Nephron (organoid): ENCODE results near the gene CHST11.

ENCODE experiments used
- H3K27ac Mint-ChIP-seq, 3 experiments: 2 replicates each; pipeline ENCODE4 v1.8.0; 2020; ENCODE audit warnings: mixed read lengths in 3 of 3, mild to moderate bottlenecking in 2 of 3, moderate library complexity in 1 of 3
- H3K27me3 Mint-ChIP-seq: 2 replicates; pipeline ENCODE4 v1.8.0; 2021; ENCODE audit warnings: low read depth, mild to moderate bottlenecking, moderate library complexity, mixed read lengths
- H3K36me3 Mint-ChIP-seq: 2 replicates; pipeline ENCODE4 v1.8.0; 2020; ENCODE audit warnings: low read depth, mixed read lengths
- H3K4me1 Mint-ChIP-seq: 2 replicates; pipeline ENCODE4 v1.8.0; 2020; ENCODE audit warnings: mixed read lengths
- H3K4me3 Mint-ChIP-seq, 3 experiments: 2 replicates each; pipeline ENCODE4 v1.8.0; 2020; ENCODE audit warnings: mild to moderate bottlenecking in 3 of 3, mixed read lengths in 3 of 3, moderate library complexity in 2 of 3
- H3K9me3 Mint-ChIP-seq: 2 replicates; pipeline ENCODE4 v1.8.0; 2020; ENCODE audit warnings: mixed read lengths
- TF ChIP-seq, protein P1 (sequence below), 3 experiments: fragments of 200-600 bp; sonication (generic); IDR thresholded peaks; one replicate each; pipeline ENCODE4 v1.5.0; 2021; ENCODE audit warnings: antibody characterized with exemption in 3 of 3; ENCODE audit not compliant: unreplicated experiment in 3 of 3

The CHST11 gene

DNA sequence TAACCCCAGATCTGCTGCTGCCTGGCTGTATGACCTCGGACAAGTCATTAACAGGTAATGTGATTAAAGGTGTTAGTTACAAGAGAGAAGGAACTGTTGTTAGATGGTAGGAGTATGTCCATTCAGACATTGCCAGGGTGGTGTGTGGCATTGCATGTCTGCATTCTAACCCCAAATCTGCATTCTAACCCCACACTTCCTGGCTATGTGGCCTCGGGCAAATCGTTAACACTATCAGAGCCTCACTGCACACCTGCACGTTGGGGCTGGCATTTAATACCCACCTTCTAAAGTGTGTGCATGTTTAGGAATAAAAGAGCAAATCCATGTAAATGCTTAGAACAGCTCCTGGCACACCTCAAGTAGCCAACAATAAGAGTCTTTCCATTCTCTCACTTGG is 46.4 kb downstream of the CHST11 start:
- Mint-ChIP-seq H3K4me1 (peaks cover 65% of the 10 kb centered on the region), H3K36me3 (no peaks in the 10 kb centered on the region), H3K27ac (no peak overlapping the region), H3K4me3 (no peak overlapping the region), H3K27me3 (peaks cover 6% of the 10 kb centered on the region), H3K9me3 (peaks cover 6% of the 10 kb centered on the region)
- TF ChIP-seq, protein P1, sequence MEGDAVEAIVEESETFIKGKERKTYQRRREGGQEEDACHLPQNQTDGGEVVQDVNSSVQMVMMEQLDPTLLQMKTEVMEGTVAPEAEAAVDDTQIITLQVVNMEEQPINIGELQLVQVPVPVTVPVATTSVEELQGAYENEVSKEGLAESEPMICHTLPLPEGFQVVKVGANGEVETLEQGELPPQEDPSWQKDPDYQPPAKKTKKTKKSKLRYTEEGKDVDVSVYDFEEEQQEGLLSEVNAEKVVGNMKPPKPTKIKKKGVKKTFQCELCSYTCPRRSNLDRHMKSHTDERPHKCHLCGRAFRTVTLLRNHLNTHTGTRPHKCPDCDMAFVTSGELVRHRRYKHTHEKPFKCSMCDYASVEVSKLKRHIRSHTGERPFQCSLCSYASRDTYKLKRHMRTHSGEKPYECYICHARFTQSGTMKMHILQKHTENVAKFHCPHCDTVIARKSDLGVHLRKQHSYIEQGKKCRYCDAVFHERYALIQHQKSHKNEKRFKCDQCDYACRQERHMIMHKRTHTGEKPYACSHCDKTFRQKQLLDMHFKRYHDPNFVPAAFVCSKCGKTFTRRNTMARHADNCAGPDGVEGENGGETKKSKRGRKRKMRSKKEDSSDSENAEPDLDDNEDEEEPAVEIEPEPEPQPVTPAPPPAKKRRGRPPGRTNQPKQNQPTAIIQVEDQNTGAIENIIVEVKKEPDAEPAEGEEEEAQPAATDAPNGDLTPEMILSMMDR (IDR thresholded peaks at IDR 0.05; ENCODE audit: unreplicated experiment in 3 of 3): no peak

DNA sequence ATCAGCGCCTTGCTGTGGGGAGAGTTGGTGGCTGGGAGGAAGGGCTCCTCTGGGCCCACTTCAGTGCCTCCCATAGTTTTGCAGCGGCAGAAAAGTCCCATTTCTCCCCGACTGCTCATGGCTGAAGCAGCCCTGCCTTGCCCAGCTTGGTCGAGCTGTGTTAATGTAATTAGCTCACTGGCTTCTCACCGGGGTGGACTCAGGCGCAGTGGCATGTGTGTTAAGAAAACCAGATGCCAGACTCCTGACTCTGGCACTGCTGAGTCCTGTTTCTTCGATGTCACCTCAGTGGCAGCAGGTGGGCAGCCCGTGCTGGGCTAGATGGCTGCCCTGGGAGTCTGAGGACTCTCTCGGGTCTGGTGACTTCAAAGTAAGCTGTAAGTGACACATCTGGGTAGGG is 47.4 kb downstream of the CHST11 start:
- H3K27ac Mint-ChIP-seq: no peak overlapping the region
- H3K9me3 Mint-ChIP-seq: peaks cover 7% of the 10 kb centered on the region
- TF ChIP-seq, protein P1 (IDR thresholded peaks at IDR 0.05; ENCODE audit: unreplicated experiment in 3 of 3): no peak
- H3K36me3 Mint-ChIP-seq: peaks cover 4% of the 10 kb centered on the region
- H3K27me3 Mint-ChIP-seq: peaks cover 6% of the 10 kb centered on the region
- no peak overlapping the region for H3K4me3 Mint-ChIP-seq
- H3K4me1 Mint-ChIP-seq: peaks cover 56% of the 10 kb centered on the region

DNA sequence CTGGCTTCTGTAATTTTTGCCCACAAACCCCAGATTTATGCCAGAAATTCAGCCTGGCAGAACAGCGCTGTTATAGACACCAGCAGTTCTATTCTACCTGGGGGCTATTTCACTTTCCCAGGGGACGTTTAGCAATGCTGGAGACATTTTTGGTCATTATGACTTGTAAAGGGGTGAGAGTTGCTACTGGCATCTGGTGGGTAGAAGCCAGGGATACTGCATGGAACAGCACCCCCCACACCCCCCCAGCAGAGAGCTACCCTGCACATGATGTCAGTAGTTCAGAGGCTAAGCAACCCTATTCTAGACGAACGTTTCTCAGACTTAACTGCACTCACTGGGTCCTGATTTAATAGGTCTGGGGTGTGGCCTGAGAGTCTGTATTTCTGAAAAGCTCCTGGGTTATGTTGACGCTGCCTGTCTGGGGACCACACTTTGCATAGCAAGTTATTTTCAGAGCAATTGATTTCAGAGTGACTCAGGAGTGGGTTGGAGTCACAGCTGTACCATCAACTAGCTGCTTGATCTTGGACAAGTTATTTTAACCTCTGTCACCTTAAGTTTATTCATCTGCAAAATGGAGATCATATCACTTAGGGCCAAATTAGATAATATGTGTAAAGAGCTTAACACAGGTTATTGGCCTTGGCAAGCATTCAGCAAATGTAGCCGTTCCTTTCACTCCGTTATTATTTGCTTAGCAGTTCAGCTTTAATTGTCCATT is 48.5 kb downstream of the CHST11 start:
- H3K27me3 Mint-ChIP-seq: peaks cover 6% of the 10 kb centered on the region
- peaks cover 4% of the 10 kb centered on the region for H3K36me3 Mint-ChIP-seq
- H3K27ac Mint-ChIP-seq: no peak overlapping the region
- peaks cover 7% of the 10 kb centered on the region for H3K9me3 Mint-ChIP-seq
- H3K4me3 Mint-ChIP-seq: no peak overlapping the region
- TF ChIP-seq, protein P1 (IDR thresholded peaks at IDR 0.05; ENCODE audit: unreplicated experiment in 3 of 3): no peak
- H3K4me1 Mint-ChIP-seq: peaks cover 52% of the 10 kb centered on the region

DNA sequence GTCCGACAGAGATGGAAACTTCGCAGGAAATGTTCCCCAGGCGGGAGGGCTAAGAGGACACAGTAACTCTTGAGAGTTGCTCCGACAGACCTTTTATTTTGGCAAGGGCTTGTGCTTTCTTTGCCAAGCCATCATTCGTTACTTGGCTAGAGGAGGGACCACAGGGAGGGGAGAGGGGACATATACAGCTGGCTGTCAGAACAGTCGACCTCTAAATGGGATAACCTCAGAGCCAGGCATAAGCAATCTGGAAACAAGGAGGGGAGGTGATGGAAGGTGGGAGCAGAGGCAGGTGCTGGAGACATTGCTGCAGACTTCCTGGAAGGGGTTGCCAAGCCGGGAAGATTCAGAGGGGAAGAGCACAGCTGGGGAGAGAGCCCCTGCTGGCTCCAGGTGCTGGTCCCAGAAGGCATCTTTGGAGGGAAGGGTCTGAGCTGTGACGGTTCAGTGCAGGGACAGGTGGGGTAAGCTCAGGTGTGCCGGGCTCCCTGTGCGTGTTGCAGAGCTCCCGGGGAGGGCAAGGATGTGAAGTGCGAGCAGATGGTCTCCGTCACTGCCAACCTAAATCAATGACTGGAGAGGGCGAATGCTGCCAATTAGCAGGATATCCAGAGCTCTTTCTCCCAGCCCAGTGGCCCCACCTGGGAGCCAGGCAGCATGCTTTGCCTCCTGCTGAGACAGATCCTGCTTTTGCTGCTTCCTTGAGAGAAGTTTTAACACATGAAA is 50.1 kb downstream of the CHST11 start:
- peak overlapping the region in 1 of 3 experiments; percentile 13 for H3K27ac Mint-ChIP-seq
- no peak overlapping the region for H3K4me3 Mint-ChIP-seq
- H3K4me1 Mint-ChIP-seq: peaks cover 57% of the 10 kb centered on the region
- peaks cover 7% of the 10 kb centered on the region for H3K9me3 Mint-ChIP-seq
- TF ChIP-seq, protein P1 (IDR thresholded peaks at IDR 0.05; ENCODE audit: unreplicated experiment in 3 of 3): no peak
- peaks cover 6% of the 10 kb centered on the region for H3K27me3 Mint-ChIP-seq
- H3K36me3 Mint-ChIP-seq: peaks cover 4% of the 10 kb centered on the region

DNA sequence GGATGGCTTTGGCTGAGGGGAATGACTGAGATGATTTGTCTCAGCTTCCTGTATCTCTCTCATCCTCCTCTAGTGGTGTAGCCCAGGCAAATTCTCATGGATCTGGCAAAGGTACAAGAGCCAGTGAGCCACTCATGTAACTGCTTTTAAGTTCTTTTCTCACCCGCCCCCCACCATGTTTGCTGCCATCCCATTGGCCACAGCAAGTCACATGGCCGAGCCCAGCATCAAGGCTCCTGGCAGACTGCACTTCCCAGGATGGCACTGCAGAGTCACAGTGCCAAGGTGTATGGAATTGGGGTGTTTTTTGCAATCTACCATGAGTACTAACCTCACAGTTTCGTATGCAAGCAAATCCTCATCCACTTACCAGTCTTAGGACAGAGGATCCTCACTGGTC is 50.9 kb downstream of the CHST11 start:
- TF ChIP-seq, protein P1 (IDR thresholded peaks at IDR 0.05; ENCODE audit: unreplicated experiment in 3 of 3): no peak
- Mint-ChIP-seq H3K27me3 (peaks cover 3% of the 10 kb centered on the region), H3K27ac (no peak overlapping the region), H3K36me3 (peaks cover 4% of the 10 kb centered on the region), H3K4me1 (peaks cover 53% of the 10 kb centered on the region), H3K9me3 (peaks cover 7% of the 10 kb centered on the region), H3K4me3 (no peak overlapping the region)
